T-helper 1 cell (primary cell): ENCODE results near the gene MAPRE2.

Experiments used
- DNase-seq, 5 donors: peaks; one replicate each; pipeline ENCODE4 v3.0.0-alpha.2; 2012 to 2020

MAPRE2 gene

DNA sequence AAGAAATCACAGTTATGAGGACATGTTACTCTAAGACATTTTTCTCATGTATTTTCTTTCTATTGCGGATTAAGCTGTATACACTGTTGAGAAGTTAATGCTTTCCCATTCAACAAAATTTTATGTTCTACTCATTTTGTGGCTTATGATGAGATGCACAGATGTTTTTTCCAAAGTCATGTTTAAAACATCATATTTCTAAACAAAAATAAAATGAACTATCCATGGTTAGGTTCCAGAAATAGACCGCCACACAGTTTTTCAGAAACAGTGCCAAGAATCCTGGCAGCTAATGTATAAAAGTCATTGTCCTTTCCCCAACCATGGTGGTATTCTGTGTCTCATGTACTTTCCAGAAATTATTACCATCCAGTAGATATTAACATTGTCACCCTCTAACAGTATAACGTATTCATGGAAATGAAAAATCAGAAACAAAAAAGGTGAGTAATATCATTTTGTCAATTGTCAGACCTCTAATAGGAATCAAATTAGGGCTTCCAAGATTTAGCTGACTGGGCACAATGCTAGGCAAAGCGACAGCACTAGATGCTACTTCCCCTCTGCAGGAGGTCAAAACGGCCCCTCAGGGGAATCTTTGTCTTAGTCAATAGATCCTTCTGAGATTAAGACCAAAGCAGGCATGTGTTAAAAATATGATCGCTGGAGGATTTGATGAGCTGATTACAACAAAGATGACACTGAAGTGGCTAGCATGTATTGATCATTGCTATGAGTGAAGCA lies 145.2 kb downstream of the MAPRE2 start:
- DNase-seq: no peak

DNA sequence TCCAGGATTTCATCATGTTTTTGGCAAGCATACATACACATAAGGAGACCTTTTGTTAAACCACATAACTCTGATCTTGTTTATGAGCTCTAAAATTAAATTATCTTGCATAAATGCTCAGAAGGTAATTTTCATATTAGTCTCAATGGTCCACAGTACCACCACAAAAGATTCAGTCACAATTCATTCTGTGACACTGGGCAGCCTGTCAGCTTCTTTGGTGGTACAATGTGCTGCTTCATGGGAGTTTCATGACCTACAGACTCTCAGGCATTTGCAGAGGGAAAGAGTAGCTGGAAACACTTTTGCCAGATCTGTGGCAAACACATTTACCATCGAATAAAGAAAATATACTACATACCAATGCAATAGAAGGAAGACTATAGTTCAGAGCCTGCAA lies 148.3 kb downstream of the MAPRE2 start:
- no peak for DNase-seq

DNA sequence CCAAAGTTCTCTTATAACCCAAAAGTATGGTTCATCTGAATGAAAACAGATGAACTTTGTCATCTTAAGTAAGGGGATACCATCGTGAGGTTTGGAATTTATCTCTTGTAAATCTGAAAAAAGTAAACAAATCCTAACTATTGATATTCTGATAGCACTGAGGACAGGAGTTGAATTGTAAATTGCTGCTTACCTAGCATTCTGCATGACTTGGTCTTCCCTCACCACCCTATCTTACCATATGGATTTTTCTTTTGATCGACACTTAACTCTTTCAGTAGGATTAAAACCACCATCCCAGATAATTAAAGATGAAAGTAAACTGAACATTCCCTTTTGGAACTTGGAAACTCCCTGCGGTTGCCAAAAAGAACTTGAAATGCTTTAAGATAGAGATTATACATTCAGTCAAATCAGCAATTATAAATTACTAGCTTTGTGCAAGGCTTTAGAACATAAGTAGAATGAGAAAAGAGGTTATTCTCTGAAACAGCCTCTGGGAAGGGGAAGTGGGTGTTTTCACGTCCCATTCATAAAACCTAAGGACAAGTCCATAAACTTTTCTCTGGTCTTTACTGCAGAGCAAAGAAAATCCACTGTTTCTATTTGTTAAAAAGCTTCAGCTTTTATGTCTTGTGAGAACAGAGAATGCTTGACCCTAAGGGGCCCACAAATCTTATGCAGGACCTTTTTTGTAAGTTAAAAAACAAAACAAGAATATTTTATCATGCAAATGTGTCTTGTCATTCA lies 149.9 kb downstream of the MAPRE2 start:
- DNase-seq: no peak

DNA sequence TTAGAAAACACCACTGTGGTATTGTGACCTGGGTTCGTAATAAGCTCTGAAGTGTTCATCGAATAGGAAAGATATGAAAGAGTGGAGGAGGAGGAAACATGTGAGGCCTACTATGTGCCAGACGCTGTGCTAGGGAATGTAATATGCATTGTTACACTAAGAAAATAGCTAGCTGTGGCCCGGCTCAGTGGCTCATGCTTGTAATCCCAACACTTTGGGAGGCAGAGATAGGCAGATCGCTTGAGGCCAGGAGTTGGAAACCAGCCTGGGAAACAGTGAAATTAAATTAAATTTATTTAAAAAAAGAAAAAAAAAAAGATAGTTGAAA lies 150.4 kb downstream of the MAPRE2 start:
- DNase-seq: no peak

DNA sequence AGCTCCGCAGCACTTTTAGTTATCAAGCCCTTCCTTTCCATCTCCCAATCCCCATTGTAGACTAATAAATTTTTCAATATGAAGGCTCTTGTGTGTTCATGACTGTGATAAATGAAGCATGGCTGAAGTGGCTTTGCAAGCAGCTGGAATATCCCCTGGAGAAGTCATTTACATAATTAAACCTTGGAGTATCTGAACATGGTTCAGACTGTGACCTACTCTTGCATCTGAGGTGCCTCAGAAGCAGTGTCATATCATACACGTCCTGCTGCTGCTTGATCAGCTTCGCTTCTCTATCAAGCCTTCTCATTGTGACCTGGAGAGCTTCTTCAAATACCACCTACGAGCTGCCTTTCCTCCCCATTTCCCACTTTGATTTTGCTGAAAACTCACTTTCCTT lies 151.2 kb downstream of the MAPRE2 start:
- no peak for DNase-seq
